HG02870 (cell line): ENCODE results near the gene TTC1.
"Not testable (repeated sequence)": the region's sequence is repeated elsewhere in the genome, so short reads cannot be mapped to it uniquely, and the experiment has no call there.

Experiments
- ATAC-seq: cut with Tn5 transposase; IDR thresholded peaks from one replicate; pipeline ENCODE4 v1.9.1; 2021; ENCODE audit warnings: mild to moderate bottlenecking, moderate library complexity; ENCODE audit not compliant: unreplicated experiment

Gene TTC1

DNA sequence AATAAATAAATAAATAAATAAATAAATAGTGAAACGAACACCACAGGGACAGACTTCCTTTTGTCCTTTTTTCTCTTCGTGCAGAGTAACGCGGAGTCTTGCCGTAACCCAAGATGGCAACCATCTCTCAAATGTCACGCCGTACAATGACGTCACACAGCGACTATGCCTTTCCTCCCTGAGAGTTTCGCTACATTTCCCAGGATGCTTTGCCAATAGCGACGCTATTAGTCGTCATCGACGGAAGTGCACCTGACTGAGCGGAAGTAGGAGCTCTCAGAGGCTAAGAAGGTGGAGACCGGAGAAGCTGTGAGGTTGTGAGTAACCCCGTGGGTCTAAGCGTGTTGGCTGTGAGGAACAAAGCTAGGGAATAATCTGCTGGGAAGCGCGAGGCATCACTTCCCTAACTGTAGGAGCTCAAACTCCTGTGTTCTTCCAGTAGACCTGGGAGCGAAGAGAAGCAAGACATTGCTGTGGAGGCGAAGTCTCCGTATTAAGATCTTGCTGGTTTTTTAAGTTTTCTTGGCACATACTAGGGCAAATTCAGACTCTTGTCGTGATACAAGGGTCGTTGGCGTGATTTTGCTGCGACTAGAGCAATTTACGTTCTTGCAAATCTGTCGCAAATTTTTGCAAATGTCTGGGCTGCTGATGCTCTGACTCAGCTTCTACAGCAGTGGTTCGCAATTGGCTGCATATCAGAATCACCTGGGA is at the start of gene TTC1:
TTC1 (plus strand) TSS at position 263 of the 714 bp plus-strand sequence. CDS start 1,390 bp downstream, outside the sequence.
- peak; percentile 99 for ATAC-seq

- no peak for ATAC-seq
Measured at GRCh38 chr5:159961176-159962160, 47.5 kb upstream of the TTC1 start.

GRCh38 chr5:159962214-159962613 is 46.7 kb upstream of the TTC1 start:
- no peak for ATAC-seq

GRCh38 chr5:159963935-159964334 is 45.0 kb upstream of the TTC1 start:
- ATAC-seq: no peak

GRCh38 chr5:159965031-159965837 is 43.7 kb upstream of the TTC1 start:
- no peak for ATAC-seq

- ATAC-seq: not testable (repeated sequence)
Measured at GRCh38 chr5:159965838-159966128, 43.2 kb upstream of the TTC1 start.

GRCh38 chr5:159969966-159970365 is 39.0 kb upstream of the TTC1 start:
- ATAC-seq: no peak

DNA sequence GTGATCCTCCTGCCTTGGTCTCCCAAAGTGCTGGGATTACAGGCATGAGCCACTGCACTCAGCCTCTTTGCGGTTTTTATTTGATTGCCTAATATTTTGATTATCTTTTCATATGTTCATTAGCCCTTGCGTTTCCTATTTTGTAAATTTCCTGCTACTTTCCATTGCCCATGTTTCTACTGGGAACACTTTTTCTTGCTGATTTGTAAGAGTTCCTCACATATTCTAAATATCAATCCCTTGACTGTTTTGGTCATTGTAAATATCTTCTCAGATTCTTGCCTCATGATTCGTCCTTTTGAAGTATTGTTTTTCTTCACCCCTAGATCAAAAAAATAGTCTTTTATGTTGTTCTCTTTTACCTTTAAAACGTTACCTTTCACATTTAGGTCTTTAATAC is 37.9 kb upstream of the TTC1 start:
- ATAC-seq: no peak

DNA sequence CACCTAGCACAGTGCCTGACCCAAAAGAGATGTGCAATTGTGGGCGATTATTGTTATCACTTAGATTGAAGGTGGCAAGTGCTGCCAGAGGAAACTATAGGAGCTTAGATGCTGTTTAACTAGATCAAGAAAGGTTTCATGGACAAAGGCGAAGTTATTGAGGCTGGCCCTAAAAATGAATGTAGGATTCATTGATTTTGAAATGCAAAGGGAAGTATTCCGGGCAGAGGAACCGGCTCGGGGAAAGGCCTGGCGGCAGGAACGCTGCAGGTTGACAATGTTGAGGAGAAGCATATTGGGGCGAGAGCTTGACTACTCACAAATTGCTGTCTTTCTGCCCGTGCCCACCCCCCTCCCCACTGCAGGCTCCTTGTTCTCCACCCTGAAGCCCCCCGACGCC is 37.4 kb upstream of the TTC1 start:
- ATAC-seq: no peak

DNA sequence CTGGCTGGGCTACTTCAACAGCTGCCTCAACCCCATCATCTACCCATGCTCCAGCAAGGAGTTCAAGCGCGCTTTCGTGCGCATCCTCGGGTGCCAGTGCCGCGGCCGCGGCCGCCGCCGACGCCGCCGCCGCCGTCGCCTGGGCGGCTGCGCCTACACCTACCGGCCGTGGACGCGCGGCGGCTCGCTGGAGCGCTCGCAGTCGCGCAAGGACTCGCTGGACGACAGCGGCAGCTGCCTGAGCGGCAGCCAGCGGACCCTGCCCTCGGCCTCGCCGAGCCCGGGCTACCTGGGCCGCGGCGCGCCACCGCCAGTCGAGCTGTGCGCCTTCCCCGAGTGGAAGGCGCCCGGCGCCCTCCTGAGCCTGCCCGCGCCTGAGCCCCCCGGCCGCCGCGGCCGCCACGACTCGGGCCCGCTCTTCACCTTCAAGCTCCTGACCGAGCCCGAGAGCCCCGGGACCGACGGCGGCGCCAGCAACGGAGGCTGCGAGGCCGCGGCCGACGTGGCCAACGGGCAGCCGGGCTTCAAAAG is 36.9 kb upstream of the TTC1 start:
- ATAC-seq: no peak

GRCh38 chr5:159972538-159973362 is 36.2 kb upstream of the TTC1 start:
- ATAC-seq: no peak

- no peak for ATAC-seq
Measured at GRCh38 chr5:159975462-159976019, 33.4 kb upstream of the TTC1 start.

GRCh38 chr5:159976921-159977320 is 32.0 kb upstream of the TTC1 start:
- ATAC-seq: no peak

DNA sequence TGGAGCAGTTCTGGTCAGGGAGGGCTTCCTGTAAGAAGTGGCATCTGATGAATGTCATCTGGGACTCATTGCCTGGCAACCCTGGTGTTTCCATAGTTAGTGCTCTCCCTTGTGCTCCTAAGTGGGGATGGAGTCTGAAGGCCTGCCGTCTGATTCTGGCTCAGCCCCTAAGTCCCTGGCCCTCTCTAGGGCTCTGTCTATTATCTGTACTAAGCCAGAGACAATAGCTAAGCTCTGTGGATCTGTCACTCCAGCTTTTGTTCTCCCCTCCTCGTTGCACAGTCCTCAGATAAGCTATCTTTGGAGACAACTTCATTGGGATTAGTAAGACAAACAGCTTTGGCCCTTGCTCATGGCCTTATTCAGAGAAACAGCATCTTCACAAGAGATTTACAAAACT is 30.6 kb upstream of the TTC1 start:
- ATAC-seq: no peak

- ATAC-seq: no peak
Measured at GRCh38 chr5:159982421-159983173, 26.3 kb upstream of the TTC1 start.

DNA sequence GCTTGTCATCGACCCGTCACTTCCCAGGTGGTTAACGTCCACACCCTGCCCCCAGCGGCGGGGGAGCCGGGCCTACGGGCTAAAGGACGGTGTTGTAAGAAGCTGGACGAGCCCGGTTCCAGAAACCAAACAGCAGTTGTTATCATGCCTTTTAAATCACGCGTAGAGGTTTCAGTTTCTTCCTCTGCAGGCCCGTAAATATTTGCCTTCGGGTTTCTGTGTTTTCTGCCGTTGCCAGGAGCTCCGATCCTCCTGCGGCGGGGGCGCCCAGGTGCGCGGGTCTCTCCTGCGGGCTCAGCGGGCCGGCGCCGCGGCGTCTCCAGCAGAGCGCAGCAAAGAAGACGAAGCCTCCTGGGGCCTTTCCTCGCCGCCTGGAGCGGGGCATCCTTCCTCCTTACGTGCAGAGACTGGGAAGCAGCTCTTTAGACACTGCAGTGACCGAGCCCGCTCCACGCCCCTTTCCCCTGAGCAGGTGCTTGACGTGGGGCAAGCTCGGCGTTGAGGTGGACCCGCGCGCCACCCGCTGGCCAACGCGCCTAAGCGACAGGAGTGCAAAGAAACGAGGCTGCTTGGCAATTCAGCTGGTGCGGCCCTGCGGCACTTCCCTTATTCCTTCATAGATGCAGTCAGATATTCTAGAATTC is 21.8 kb upstream of the TTC1 start:
- ATAC-seq: peak; percentile 92

DNA sequence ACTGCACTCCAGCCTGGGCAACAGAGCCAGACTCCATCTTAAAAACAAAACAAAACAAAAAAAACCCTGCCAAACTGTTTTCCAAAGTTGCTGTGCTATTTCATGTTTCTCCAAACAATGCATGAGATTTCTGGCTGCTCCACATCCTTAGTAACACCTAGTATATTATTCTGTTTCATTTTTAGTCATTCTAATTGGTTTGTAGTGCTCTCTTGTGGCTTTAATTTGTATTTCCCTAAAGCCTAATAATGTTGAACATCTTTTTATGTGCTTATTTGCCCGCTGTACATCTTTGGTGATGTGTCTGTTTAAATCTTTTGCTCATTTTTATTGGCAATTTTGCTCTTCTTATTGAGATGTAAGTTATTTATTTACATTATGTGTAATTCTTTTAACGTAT is 18.4 kb upstream of the TTC1 start:
- ATAC-seq: no peak

DNA sequence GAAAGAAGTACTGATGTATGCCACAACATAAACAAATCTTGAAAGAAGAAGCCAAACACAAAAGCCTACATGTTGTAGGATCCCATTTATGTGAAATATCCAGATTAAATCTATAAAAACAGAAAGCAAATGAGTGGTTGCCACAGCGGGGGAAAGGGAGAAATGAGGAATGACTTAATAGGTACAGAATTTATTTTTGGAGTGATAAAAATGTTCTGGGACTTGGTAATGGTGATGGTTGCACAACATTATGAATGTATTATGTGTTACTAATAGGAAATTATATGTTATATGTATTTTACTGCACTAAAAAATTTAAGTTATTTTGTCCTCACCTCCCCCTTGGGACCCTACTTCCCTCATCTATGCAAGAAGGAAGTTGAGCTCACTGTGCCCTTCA is 16.4 kb upstream of the TTC1 start:
- ATAC-seq: no peak

- no peak for ATAC-seq
Measured at GRCh38 chr5:159993194-159993593, 15.7 kb upstream of the TTC1 start.
